ENCODE measurements around the gene TSTD2.

- TF ChIP-seq YY1 (IDR thresholded peaks at IDR 0.05; ENCODE audit: insufficient read depth, insufficient read length) (no peak), ZNF274 (IDR thresholded peaks at IDR 0.05; ENCODE audit: low read depth, low read length) (no peak), SUZ12 (IDR thresholded peaks at IDR 0.05; ENCODE audit: extremely low read depth, insufficient read depth, insufficient read length) (no peak)
These were observed 74.1 kb downstream of the TSTD2 start for GRCh38 chr9:97559111-97559514.

Measured in NT2/D1 (cell line).